SK-N-SH (cell line): ENCODE data around the gene SMG1. TPM values are rescaled to one million over a fixed set of nuclear protein-coding genes. Genes with fewer than 3 reads are reported as not detected.
"Not testable (repeated sequence)": the region's sequence is repeated elsewhere in the genome, so short reads cannot be mapped to it uniquely, and the experiment has no call there.

Source experiments
- CTCF ChIA-PET: fragments of 300-600, 350-600 bp; formaldehyde crosslinking; extraction: SDS; loops from one replicate; lab custom pipeline; 2021; lab: Yijun Ruan, JAX
- POLR2A ChIA-PET: fragments of 350-600 bp; sonication (Branson Sonifier 250); formaldehyde crosslinking; extraction: SDS; loops from one replicate; lab custom pipeline; 2020; ENCODE audit warnings: antibody characterized with exemption, inconsistent platforms; lab: Yijun Ruan, JAX
- DNase-seq: peaks from one replicate; pipeline ENCODE4 v3.0.0; 2012
- H2AFZ ChIP-seq: fragments of 200-600 bp; sonication (generic); 2 replicates; pipeline ENCODE4 v1.8.1; 2016; ENCODE audit warnings: antibody characterized with exemption, mild to moderate bottlenecking, low read depth
- H3F3A ChIP-seq: fragments of 200-600 bp; sonication (generic); replicated peaks from 2 replicates; pipeline ENCODE3; 2016; ENCODE audit warnings: antibody characterized with exemption, mild to moderate bottlenecking; ENCODE audit not compliant: insufficient read depth
- H3K27ac ChIP-seq, 2 experiments: fragments of 200-500 bp in 1 of 2; fragments of 200-600 bp in 1 of 2; sonication (Bioruptor generic) in 1 of 2; sonication (generic), shearing (Covaris generic) in 1 of 2; 2 replicates each; pipeline versions ENCODE4 v1.5.1 to v1.6.1; 2014 to 2016; ENCODE audit warnings: low read depth in 2 of 2, inconsistent platforms in 1 of 2, low read length in 1 of 2, mild to moderate bottlenecking in 1 of 2, mixed read lengths in 1 of 2
- H3K27me3 ChIP-seq: fragments of 200-600 bp; sonication (generic), shearing (Covaris generic); 2 replicates; pipeline ENCODE4 v1.6.1; 2016; ENCODE audit warnings: mixed run types; ENCODE audit not compliant: insufficient read depth
- H3K36me3 ChIP-seq, 2 experiments: fragments of 200-500 bp in 1 of 2; fragments of 200-600 bp in 1 of 2; sonication (Bioruptor generic) in 1 of 2; sonication (generic) in 1 of 2; replicated peaks in 1 of 2; 2 replicates each; pipeline versions ENCODE3 to v1.5.1; 2014 to 2016; ENCODE audit warnings: low read length in 1 of 2, mild to moderate bottlenecking in 1 of 2; ENCODE audit not compliant: insufficient read depth in 2 of 2, control insufficient read depth in 1 of 2
- H3K4me1 ChIP-seq, 2 experiments: fragments of 200-500 bp in 1 of 2; fragments of 200-600 bp in 1 of 2; sonication (Bioruptor generic) in 1 of 2; sonication (generic), shearing (Covaris generic) in 1 of 2; 2 replicates each; pipeline versions ENCODE4 v1.5.1 to v1.6.1; 2014 to 2016; ENCODE audit warnings: low read depth in 1 of 2, low read length in 1 of 2, mixed run types in 1 of 2; ENCODE audit not compliant: insufficient read depth in 2 of 2, control insufficient read depth in 1 of 2
- H3K4me2 ChIP-seq: fragments of 200-600 bp; sonication (generic), shearing (Covaris generic); 2 replicates; pipeline ENCODE4 v1.6.1; 2017; ENCODE audit warnings: mixed run types
- H3K4me3 ChIP-seq, 2 experiments: fragments of 200-500 bp in 1 of 2; fragments of 200-600 bp in 1 of 2; sonication (Bioruptor generic) in 1 of 2; sonication (generic), shearing (Covaris generic) in 1 of 2; 2 replicates each; pipeline versions ENCODE4 v1.5.1 to v1.8.1; 2014 to 2016; ENCODE audit warnings: low read depth in 2 of 2, inconsistent platforms in 1 of 2, low read length in 1 of 2, mild to moderate bottlenecking in 1 of 2, mixed read lengths in 1 of 2, moderate library complexity in 1 of 2
- H3K79me2 ChIP-seq: fragments of 200-600 bp; sonication (generic); 2 replicates; pipeline ENCODE4 v1.8.1; 2017; ENCODE audit warnings: mild to moderate bottlenecking; ENCODE audit not compliant: insufficient read depth
- H3K9ac ChIP-seq: fragments of 200-600 bp; sonication (generic); 2 replicates; pipeline ENCODE4 v1.6.1; 2017; ENCODE audit warnings: mixed run types
- H3K9me2 ChIP-seq: fragments of 200-600 bp; sonication (generic); 2 replicates; pipeline ENCODE4 v1.6.1; 2017; ENCODE audit warnings: mixed run types
- H3K9me3 ChIP-seq: fragments of 200-600 bp; sonication (generic); 2 replicates; pipeline ENCODE4 v1.6.1; 2017; ENCODE audit warnings: mixed run types, mild to moderate bottlenecking, moderate library complexity
- H4K20me1 ChIP-seq: fragments of 200-600 bp; sonication (generic); 2 replicates; pipeline ENCODE4 v1.6.1; 2017; ENCODE audit warnings: mild to moderate bottlenecking, mixed run types; ENCODE audit not compliant: insufficient read depth
- whole genome bisulfite sequencing: methylation state at CpG from one replicate; pipeline ENCODE4 v1.1.6; 2017; ENCODE audit warnings: low lambda C conversion rate; 5-methylcytosine and 5-hydroxymethylcytosine counted together
- polyA plus RNA-seq, 3 experiments: library from polyadenylated mRNA; depleted of rRNA; stranded (reverse); fragments of >200 nt; gene quantifications; 2 replicates each; pipeline ENCODE4 v1.2.3, GENCODE V29; 2012

The SMG1 gene
- polyA plus RNA-seq, 1 of the 3 experiments (the other 2 are of a cell fraction), result 11.2 TPM

- H2AFZ ChIP-seq, H3K4me1 ChIP-seq, DNase-seq, POLR2A ChIA-PET, H3K4me3 ChIP-seq, H3K9me2 ChIP-seq, H3K9ac ChIP-seq, H4K20me1 ChIP-seq, H3K36me3 ChIP-seq, H3F3A ChIP-seq, H3K9me3 ChIP-seq, H3K79me2 ChIP-seq, CTCF ChIA-PET, H3K27me3 ChIP-seq, H3K27ac ChIP-seq, H3K4me2 ChIP-seq: not testable (repeated sequence)
- 80% methylated on average over 5 of the region's 5 CpGs for WGBS
These were observed 149.9 kb downstream of the SMG1 start for GRCh38 chr16:18776334-18776733.

GRCh38 chr16:18774651-18775050 is 151.6 kb downstream of the SMG1 start:
- H3K36me3 ChIP-seq, CTCF ChIA-PET, H3K4me3 ChIP-seq, H3K9me3 ChIP-seq, H3K79me2 ChIP-seq, POLR2A ChIA-PET, H3K4me2 ChIP-seq, H3K9ac ChIP-seq, H3K27ac ChIP-seq, H4K20me1 ChIP-seq, H3K9me2 ChIP-seq, DNase-seq, H2AFZ ChIP-seq, H3F3A ChIP-seq, H3K4me1 ChIP-seq, H3K27me3 ChIP-seq: not testable (repeated sequence)
- 95% methylated on average over 4 of the region's 4 CpGs for WGBS

GRCh38 chr16:18772171-18772570 is 154.0 kb downstream of the SMG1 start:
- POLR2A ChIA-PET, H2AFZ ChIP-seq, DNase-seq, H4K20me1 ChIP-seq, H3K36me3 ChIP-seq, H3K9me2 ChIP-seq, H3K4me2 ChIP-seq, H3K9me3 ChIP-seq, H3K4me3 ChIP-seq, H3K27me3 ChIP-seq, H3F3A ChIP-seq, H3K4me1 ChIP-seq, H3K9ac ChIP-seq, CTCF ChIA-PET, H3K79me2 ChIP-seq, H3K27ac ChIP-seq: not testable (repeated sequence)
- WGBS, result 89% methylated on average over 7 of the region's 7 CpGs

- H3K4me2 ChIP-seq, H3K27me3 ChIP-seq, H3K27ac ChIP-seq, H3K4me1 ChIP-seq, POLR2A ChIA-PET, CTCF ChIA-PET, H3K36me3 ChIP-seq, H3K9me3 ChIP-seq, H4K20me1 ChIP-seq, DNase-seq, H3K9ac ChIP-seq, H2AFZ ChIP-seq, H3K4me3 ChIP-seq, H3F3A ChIP-seq, H3K79me2 ChIP-seq, H3K9me2 ChIP-seq: not testable (repeated sequence)
- WGBS, result 86% methylated on average over 11 of the region's 11 CpGs
These were observed 155.8 kb downstream of the SMG1 start for GRCh38 chr16:18770336-18770962.

GRCh38 chr16:18767217-18767616 is 159.0 kb downstream of the SMG1 start:
- H3K79me2 ChIP-seq, H3K36me3 ChIP-seq, H3K4me3 ChIP-seq, H3K9me3 ChIP-seq, CTCF ChIA-PET, H4K20me1 ChIP-seq, H3K9me2 ChIP-seq, H3K9ac ChIP-seq, POLR2A ChIA-PET, H3K27me3 ChIP-seq, DNase-seq, H3F3A ChIP-seq, H3K4me2 ChIP-seq, H2AFZ ChIP-seq, H3K4me1 ChIP-seq, H3K27ac ChIP-seq: not testable (repeated sequence)
- 86% methylated on average over 5 of the region's 7 CpGs for WGBS

GRCh38 chr16:18762713-18763112 is 163.5 kb downstream of the SMG1 start:
- H3K9me3 ChIP-seq, H3K9me2 ChIP-seq, H3K27me3 ChIP-seq, H3K4me3 ChIP-seq, H2AFZ ChIP-seq, DNase-seq, H3K27ac ChIP-seq, H3K4me1 ChIP-seq, H3K4me2 ChIP-seq, H3F3A ChIP-seq, POLR2A ChIA-PET, H3K9ac ChIP-seq, H3K36me3 ChIP-seq, H3K79me2 ChIP-seq, CTCF ChIA-PET, H4K20me1 ChIP-seq: not testable (repeated sequence)
- WGBS, result 41% methylated on average over 3 of the region's 5 CpGs
